SK-N-SH treated with all-trans-retinoic acid at 6 μM for 48 hours (cell line): Measurements from ENCODE around the gene OR6Y1.

ENCODE experiments used
- ATAC-seq: fragments of 200-7000 bp; cut with Tn5 transposase; 3 replicates; pipeline ENCODE4 v1.9.1; 2020; ENCODE audit warnings: mild to moderate bottlenecking, moderate library complexity
- ARNTL ChIP-seq: fragments of 450-650 bp; formaldehyde crosslinking; IDR thresholded peaks from 2 replicates; pipeline ENCODE4 v1.5.0; 2020; ENCODE audit warnings: low read depth, mild to moderate bottlenecking, moderate library complexity, borderline replicate concordance
- CREB5 ChIP-seq: fragments of 250-450 bp; sonication (Bioruptor Pico); IDR thresholded peaks from 2 replicates; pipeline ENCODE4 v1.5.1; 2020; ENCODE audit warnings: low read depth, mild to moderate bottlenecking, moderate library complexity
- CSDC2 ChIP-seq: fragments of 250-450 bp; sonication (Bioruptor Pico); IDR thresholded peaks from 2 replicates; pipeline ENCODE4 v1.5.0; 2020; ENCODE audit warnings: mild to moderate bottlenecking, moderate library complexity
- CSRNP3 ChIP-seq: fragments of 250-450 bp; sonication (Bioruptor Pico); IDR thresholded peaks from 2 replicates; pipeline ENCODE4 v1.5.1; 2021; ENCODE audit warnings: mild to moderate bottlenecking, moderate library complexity
- ESRRG ChIP-seq: fragments of 250-450 bp; sonication (Bioruptor Pico); IDR thresholded peaks from 2 replicates; pipeline ENCODE4 v1.6.1; 2021; ENCODE audit warnings: mild to moderate bottlenecking
- GLIS3 ChIP-seq: fragments of 250-450 bp; sonication (Bioruptor Pico); IDR thresholded peaks from 2 replicates; pipeline ENCODE4 v1.5.0; 2020; ENCODE audit warnings: mild to moderate bottlenecking, moderate library complexity
- ISL1 ChIP-seq: fragments of 250-450 bp; sonication (Bioruptor Pico); IDR thresholded peaks from 2 replicates; pipeline ENCODE4 v2.1.2; 2022; ENCODE audit warnings: mild to moderate bottlenecking, moderate library complexity
- PATZ1 ChIP-seq: fragments of 250-450 bp; sonication (Bioruptor Pico); IDR thresholded peaks from 2 replicates; pipeline ENCODE4 v1.8.0; 2020; ENCODE audit warnings: mild to moderate bottlenecking, moderate library complexity, borderline replicate concordance
- POU6F1 ChIP-seq: fragments of 250-450 bp; sonication (Bioruptor Pico); IDR thresholded peaks from 2 replicates; pipeline ENCODE4 v1.8.0; 2021; ENCODE audit warnings: low read depth, mild to moderate bottlenecking, moderate library complexity, borderline replicate concordance
- PPARA ChIP-seq: fragments of 250-450 bp; sonication (Bioruptor Pico); IDR thresholded peaks from 2 replicates; pipeline ENCODE4 v1.5.0; 2020; ENCODE audit warnings: mild to moderate bottlenecking, borderline replicate concordance
- RARB ChIP-seq: fragments of 250-450 bp; sonication (Bioruptor Pico); IDR thresholded peaks from 2 replicates; pipeline ENCODE4 v1.8.0; 2021; ENCODE audit warnings: mild to moderate bottlenecking, moderate library complexity
- SNAI2 ChIP-seq: fragments of 250-450 bp; sonication (Bioruptor Pico); IDR thresholded peaks from 2 replicates; pipeline ENCODE4 v1.5.0; 2020; ENCODE audit warnings: mild to moderate bottlenecking, moderate library complexity
- TCF4 ChIP-seq: fragments of 250-450 bp; sonication (Bioruptor Pico); IDR thresholded peaks from 2 replicates; pipeline ENCODE4 v1.8.0; 2021; ENCODE audit warnings: mild to moderate bottlenecking, moderate library complexity, borderline replicate concordance
- TOX ChIP-seq: fragments of 250-450 bp; sonication (Bioruptor Pico); IDR thresholded peaks from 2 replicates; pipeline ENCODE4 v1.8.0; 2021; ENCODE audit warnings: mild to moderate bottlenecking, moderate library complexity, borderline replicate concordance
- TSHZ2 ChIP-seq: fragments of 250-450 bp; sonication (Bioruptor Pico); IDR thresholded peaks from 2 replicates; pipeline ENCODE4 v1.5.0; 2020; ENCODE audit warnings: mild to moderate bottlenecking, moderate library complexity
- ZC3H10 ChIP-seq: fragments of 250-450 bp; sonication (Bioruptor Pico); IDR thresholded peaks from 2 replicates; pipeline ENCODE4 v1.5.1; 2021; ENCODE audit warnings: mild to moderate bottlenecking, moderate library complexity
- ZFP3 ChIP-seq: fragments of 250-450 bp; sonication (Bioruptor Pico); IDR thresholded peaks from 2 replicates; pipeline ENCODE4 v1.5.0; 2020; ENCODE audit warnings: mild to moderate bottlenecking, moderate library complexity
- ZFP30 ChIP-seq: fragments of 450-650 bp; formaldehyde crosslinking; IDR thresholded peaks from 2 replicates; pipeline ENCODE4 v1.5.0; 2022; ENCODE audit warnings: mild to moderate bottlenecking, moderate library complexity
- ZNF565 ChIP-seq: fragments of 450-650 bp; formaldehyde crosslinking; conservative IDR thresholded peaks from 2 replicates; pipeline ENCODE4 v1.5.0; 2020; ENCODE audit warnings: low read depth, mild to moderate bottlenecking, moderate library complexity
- ZNF70 ChIP-seq: fragments of 450-650 bp; formaldehyde crosslinking; IDR thresholded peaks from 2 replicates; pipeline ENCODE4 v1.5.0; 2020; ENCODE audit warnings: mild to moderate bottlenecking, moderate library complexity

OR6Y1 gene

GRCh38 chr1:158572226-158572625, 18.0 kb upstream of the OR6Y1 start:
- no peak for ATAC-seq
- no peak for TF ChIP-seq SNAI2
- TF ChIP-seq RARB (CRISPR knock-in tag), result no peak
- no peak for TF ChIP-seq PATZ1 (CRISPR knock-in tag)
- TF ChIP-seq ARNTL, result no peak
- no peak for TF ChIP-seq ZFP3 (CRISPR knock-in tag)
- TF ChIP-seq ZC3H10 (CRISPR knock-in tag), result no peak
- no peak for TF ChIP-seq TCF4
- TF ChIP-seq ZFP30 (CRISPR knock-in tag), result no peak
- TF ChIP-seq CSDC2, result no peak
- TF ChIP-seq CREB5 (CRISPR knock-in tag), result no peak
- TF ChIP-seq TSHZ2 (CRISPR knock-in tag), result no peak
- TF ChIP-seq ZNF70 (CRISPR knock-in tag), result no peak

GRCh38 chr1:158570480-158570879, 16.3 kb upstream of the OR6Y1 start, which contains the start of gene OR6P1:
Gene OR6P1 (minus strand): TSS chr1:158570580. CDS start chr1:158563604, 6,976 bp downstream.
- ATAC-seq, result no peak
- no peak for TF ChIP-seq ISL1 (CRISPR knock-in tag)
- TF ChIP-seq SNAI2, result no peak
- no peak for TF ChIP-seq CSRNP3 (CRISPR knock-in tag)
- no peak for TF ChIP-seq POU6F1 (CRISPR knock-in tag)
- no peak for TF ChIP-seq ARNTL
- TF ChIP-seq PPARA (CRISPR knock-in tag), result no peak
- TF ChIP-seq TOX (CRISPR knock-in tag), result no peak
- TF ChIP-seq ESRRG (CRISPR knock-in tag), result no peak
- TF ChIP-seq ZFP30 (CRISPR knock-in tag), result no peak
- TF ChIP-seq GLIS3 (CRISPR knock-in tag), result no peak
- no peak for TF ChIP-seq PATZ1 (CRISPR knock-in tag)
- no peak for TF ChIP-seq ZFP3 (CRISPR knock-in tag)
- no peak for TF ChIP-seq ZC3H10 (CRISPR knock-in tag)
- TF ChIP-seq RARB (CRISPR knock-in tag), result no peak
- no peak for TF ChIP-seq CREB5 (CRISPR knock-in tag)
- TF ChIP-seq TCF4, result no peak
- no peak for TF ChIP-seq ZNF565 (CRISPR knock-in tag)
